ENCODE data around the gene DNLZ. TPM values are rescaled to one million over a fixed set of nuclear protein-coding genes. Genes with fewer than 3 reads are reported as not detected.

DNLZ gene
- total RNA-seq, 1 experiment from 2014 or later = 22.5 TPM

DNA sequence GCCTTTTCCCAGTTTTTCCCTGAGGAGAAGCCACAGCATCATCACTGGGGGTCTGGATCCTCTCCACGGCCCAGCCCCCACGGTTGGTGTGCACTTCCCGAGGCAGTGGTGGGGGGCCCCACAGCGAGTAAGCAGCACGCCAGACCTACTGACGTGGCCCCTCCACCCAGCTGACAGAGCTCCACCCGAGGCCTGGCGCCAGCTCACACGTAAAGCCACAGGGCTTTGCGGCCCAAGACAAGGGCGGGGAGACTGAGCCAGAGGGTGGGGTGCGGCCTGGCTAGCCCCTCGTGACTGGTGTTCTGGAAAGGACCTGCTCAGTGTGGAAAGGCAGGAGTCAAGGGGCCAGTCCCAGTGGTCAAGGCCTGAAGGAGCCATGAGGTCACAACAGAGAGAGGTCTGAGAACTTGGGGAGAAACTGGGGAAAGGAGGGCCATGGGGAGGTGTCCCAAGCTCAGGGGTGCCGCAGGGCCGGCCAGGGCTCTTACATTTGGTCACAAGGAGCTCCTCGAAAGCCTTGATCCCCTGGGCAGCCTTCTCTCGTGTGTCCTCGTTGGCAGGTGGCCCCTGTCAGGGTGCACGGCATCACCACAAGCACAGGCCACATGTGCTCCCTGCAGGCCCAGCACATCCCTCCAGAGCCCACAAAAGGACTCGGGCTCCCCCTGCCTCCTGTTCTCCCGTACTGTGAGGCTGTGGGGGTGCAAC, 30.9 kb upstream of the DNLZ start:
- TF ChIP-seq, protein P1, sequence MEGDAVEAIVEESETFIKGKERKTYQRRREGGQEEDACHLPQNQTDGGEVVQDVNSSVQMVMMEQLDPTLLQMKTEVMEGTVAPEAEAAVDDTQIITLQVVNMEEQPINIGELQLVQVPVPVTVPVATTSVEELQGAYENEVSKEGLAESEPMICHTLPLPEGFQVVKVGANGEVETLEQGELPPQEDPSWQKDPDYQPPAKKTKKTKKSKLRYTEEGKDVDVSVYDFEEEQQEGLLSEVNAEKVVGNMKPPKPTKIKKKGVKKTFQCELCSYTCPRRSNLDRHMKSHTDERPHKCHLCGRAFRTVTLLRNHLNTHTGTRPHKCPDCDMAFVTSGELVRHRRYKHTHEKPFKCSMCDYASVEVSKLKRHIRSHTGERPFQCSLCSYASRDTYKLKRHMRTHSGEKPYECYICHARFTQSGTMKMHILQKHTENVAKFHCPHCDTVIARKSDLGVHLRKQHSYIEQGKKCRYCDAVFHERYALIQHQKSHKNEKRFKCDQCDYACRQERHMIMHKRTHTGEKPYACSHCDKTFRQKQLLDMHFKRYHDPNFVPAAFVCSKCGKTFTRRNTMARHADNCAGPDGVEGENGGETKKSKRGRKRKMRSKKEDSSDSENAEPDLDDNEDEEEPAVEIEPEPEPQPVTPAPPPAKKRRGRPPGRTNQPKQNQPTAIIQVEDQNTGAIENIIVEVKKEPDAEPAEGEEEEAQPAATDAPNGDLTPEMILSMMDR (IDR thresholded peaks at IDR 0.05; ENCODE audit: unreplicated experiment) = no peak
- CTCF ChIA-PET = no interaction called here
- Mint-ChIP-seq H3K4me3 (ENCODE audit: low read depth, unreplicated experiment) (no peak overlapping the region), H3K27me3 (ENCODE audit: unreplicated experiment) (no peaks in the 10 kb centered on the region), H3K36me3 (ENCODE audit: insufficient read depth, unreplicated experiment) (peaks cover 32% of the 10 kb centered on the region), H3K9me3 (ENCODE audit: low read depth, unreplicated experiment) (no peaks in the 10 kb centered on the region), H3K4me1 (ENCODE audit: low read depth, unreplicated experiment) (no peaks in the 10 kb centered on the region), H3K27ac (ENCODE audit: unreplicated experiment) (no peak overlapping the region)
- DNase-seq = no peak
- intact Hi-C loops (cut with micrococcal nuclease; ENCODE audit: unreplicated experiment) = no loop called here
- no TSS peak for BruUV-seq (replicated peaks)

DNA sequence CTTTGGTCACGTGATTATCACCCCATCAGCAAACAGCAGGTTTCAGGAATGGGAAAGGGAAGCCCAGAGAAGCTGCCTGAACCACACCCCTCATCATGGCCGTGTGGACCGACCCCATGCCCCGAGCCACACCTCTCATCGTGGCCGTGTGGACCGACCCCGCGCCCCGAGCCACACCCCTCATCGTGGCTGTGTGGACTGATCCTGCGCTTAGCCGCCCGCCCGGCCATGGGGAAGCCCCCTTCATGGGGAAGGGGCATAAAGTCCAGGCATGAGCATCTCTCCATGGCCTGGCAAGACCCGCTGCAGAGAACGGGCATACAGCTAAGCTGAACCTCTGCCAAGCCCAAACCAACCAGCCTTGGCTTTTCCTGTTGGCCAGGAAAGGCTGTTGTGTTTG, 30.0 kb upstream of the DNLZ start:
- Mint-ChIP-seq H3K27ac (ENCODE audit: unreplicated experiment) (no peak overlapping the region), H3K27me3 (ENCODE audit: unreplicated experiment) (no peaks in the 10 kb centered on the region), H3K9me3 (ENCODE audit: low read depth, unreplicated experiment) (no peaks in the 10 kb centered on the region), H3K4me1 (ENCODE audit: low read depth, unreplicated experiment) (no peaks in the 10 kb centered on the region), H3K4me3 (ENCODE audit: low read depth, unreplicated experiment) (no peak overlapping the region), H3K36me3 (ENCODE audit: insufficient read depth, unreplicated experiment) (peaks cover 23% of the 10 kb centered on the region)
- no peak for DNase-seq
- BruUV-seq (replicated peaks) = no TSS peak
- intact Hi-C loops (cut with micrococcal nuclease; ENCODE audit: unreplicated experiment) = no loop called here
- CTCF ChIA-PET = no interaction called here
- TF ChIP-seq, protein P1 (IDR thresholded peaks at IDR 0.05; ENCODE audit: unreplicated experiment) = no peak

GRCh38 chr9:136392538-136393449, 29.2 kb upstream of the DNLZ start:
- H3K27ac Mint-ChIP-seq (ENCODE audit: unreplicated experiment) = no peak overlapping the region
- CTCF ChIA-PET = no interaction called here
- DNase-seq = no peak
- H3K27me3 Mint-ChIP-seq (ENCODE audit: unreplicated experiment) = no peaks in the 10 kb centered on the region
- H3K4me1 Mint-ChIP-seq (ENCODE audit: low read depth, unreplicated experiment) = no peaks in the 10 kb centered on the region
- TF ChIP-seq, protein P1 (IDR thresholded peaks at IDR 0.05; ENCODE audit: unreplicated experiment) = no peak
- no peaks in the 10 kb centered on the region for H3K9me3 Mint-ChIP-seq (ENCODE audit: low read depth, unreplicated experiment)
- H3K36me3 Mint-ChIP-seq (ENCODE audit: insufficient read depth, unreplicated experiment) = peaks cover 23% of the 10 kb centered on the region
- intact Hi-C loops (cut with micrococcal nuclease; ENCODE audit: unreplicated experiment) = no loop called here
- H3K4me3 Mint-ChIP-seq (ENCODE audit: low read depth, unreplicated experiment) = no peak overlapping the region
- BruUV-seq (replicated peaks) = no TSS peak

DNA sequence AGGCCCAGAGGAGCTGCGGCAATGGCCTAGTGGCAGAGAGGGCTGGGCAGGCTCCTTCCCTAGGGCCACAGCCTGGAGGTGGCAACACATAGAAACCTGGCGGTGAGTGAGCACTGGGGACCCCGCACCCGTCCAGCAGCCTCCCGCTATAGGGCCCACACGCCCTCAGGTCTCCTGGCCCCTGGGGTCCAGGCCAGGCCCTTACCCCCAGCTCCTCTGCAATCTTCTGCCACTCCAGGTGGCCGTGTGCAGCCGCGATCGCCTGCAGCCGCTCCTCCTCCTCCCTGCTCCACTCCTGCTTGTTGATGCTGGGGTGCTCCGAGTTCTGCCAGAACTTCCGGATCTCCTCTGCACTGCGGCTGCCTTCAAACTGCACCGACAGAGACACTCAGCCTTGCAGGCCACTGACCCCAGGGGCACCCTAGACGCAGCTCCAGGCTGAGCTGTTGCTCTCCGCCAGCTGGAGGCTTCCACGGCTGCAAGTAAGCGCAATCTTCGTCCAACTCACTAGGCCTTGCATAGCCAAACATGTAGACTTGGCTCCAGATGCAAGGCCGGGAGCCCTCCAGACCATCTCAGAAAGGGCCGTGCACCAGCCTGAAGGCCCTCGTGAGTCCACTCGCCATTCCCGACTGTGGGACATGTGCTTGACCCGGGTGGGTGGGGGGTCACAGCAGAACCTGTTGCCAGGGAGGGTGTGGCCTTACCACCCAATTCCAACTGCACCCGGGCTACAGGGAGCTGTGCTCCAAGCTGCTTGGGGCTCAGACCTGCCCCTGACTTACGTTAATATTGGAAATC, 28.4 kb upstream of the DNLZ start:
- H3K4me3 Mint-ChIP-seq (ENCODE audit: low read depth, unreplicated experiment) = no peak overlapping the region
- H3K9me3 Mint-ChIP-seq (ENCODE audit: low read depth, unreplicated experiment) = no peaks in the 10 kb centered on the region
- peaks cover 31% of the 10 kb centered on the region for H3K36me3 Mint-ChIP-seq (ENCODE audit: insufficient read depth, unreplicated experiment)
- no peaks in the 10 kb centered on the region for H3K27me3 Mint-ChIP-seq (ENCODE audit: unreplicated experiment)
- no TSS peak for BruUV-seq (replicated peaks)
- no peak for DNase-seq
- H3K27ac Mint-ChIP-seq (ENCODE audit: unreplicated experiment) = no peak overlapping the region
- intact Hi-C loops (cut with micrococcal nuclease; ENCODE audit: unreplicated experiment) = no loop called here
- H3K4me1 Mint-ChIP-seq (ENCODE audit: low read depth, unreplicated experiment) = no peaks in the 10 kb centered on the region
- CTCF ChIA-PET = no interaction called here
- TF ChIP-seq, protein P1 (IDR thresholded peaks at IDR 0.05; ENCODE audit: unreplicated experiment) = no peak
